Heart left ventricle (tissue), 16 donors: ENCODE data around the gene RUNX2. TPM values are rescaled to one million over a fixed set of nuclear protein-coding genes. Genes with fewer than 3 reads are reported as not detected.
A peak's percentile ranks its signal among the peaks of the same experiment; 100 is the strongest.

Experiments used
- ATAC-seq, 4 donors: fragments of 200-7000 bp; cut with Tn5 transposase; one replicate each; pipeline ENCODE4 v1.9.1; 2020 to 2022; ENCODE audit warnings: moderate library complexity in 4 of 4, mild to moderate bottlenecking in 3 of 4, moderate number of reproducible peaks in 1 of 4
- DNase-seq, 5 donors: peaks; one replicate each; pipeline ENCODE4 v3.0.0-alpha.2; 2020
- H3K27ac ChIP-seq, 12 donors: fragments of 200-600 bp; sonication (generic) in 4 of 12; one replicate each; pipeline versions ENCODE4 v1.5.0 to v1.8.0; 2016 to 2022; ENCODE audit warnings: mild to moderate bottlenecking in 2 of 12
- H3K27me3 ChIP-seq, 9 donors: fragments of 200-600 bp; sonication (generic) in 2 of 9; one replicate each; pipeline versions ENCODE4 v1.5.1 to v1.8.0; 2016 to 2022; ENCODE audit warnings: mild to moderate bottlenecking in 3 of 9
- H3K36me3 ChIP-seq, 9 donors: fragments of 200-600 bp; sonication (generic) in 2 of 9; one replicate each; pipeline versions ENCODE4 v1.5.0 to v1.8.0; 2018 to 2022; ENCODE audit warnings: mild to moderate bottlenecking in 2 of 9
- H3K4me1 ChIP-seq, 12 donors: fragments of 200-600 bp; sonication (generic) in 4 of 12; one replicate each; pipeline versions ENCODE4 v1.5.0 to v1.8.0; 2016 to 2022; ENCODE audit warnings: mild to moderate bottlenecking in 3 of 12
- H3K4me3 ChIP-seq, 12 donors: fragments of 200-600 bp; sonication (generic) in 4 of 12; one replicate each; pipeline versions ENCODE4 v1.5.0 to v1.8.0; 2017 to 2022; ENCODE audit warnings: mild to moderate bottlenecking in 9 of 12, moderate library complexity in 4 of 12
- H3K9me3 ChIP-seq, 12 donors: fragments of 200-600 bp; sonication (generic) in 4 of 12; one replicate each; pipeline versions ENCODE4 v1.5.0 to v1.8.0; 2016 to 2022; ENCODE audit warnings: mild to moderate bottlenecking in 1 of 12
- POLR2A ChIP-seq, 2 donors: fragments of 450-650 bp; IDR thresholded peaks; one replicate each; pipeline ENCODE4 v1.6.1; 2017; ENCODE audit warnings: antibody characterized with exemption in 2 of 2, mild to moderate bottlenecking in 2 of 2, moderate library complexity in 2 of 2
- WGBS, 4 donors: extraction: QIAGEN DNeasy Blood & Tissue Kit in 2 of 4; methylation state at CpG; one replicate each; pipeline versions ENCODE4 v1.1.5 to v1.1.7; 2013 to 2018; 5-methylcytosine and 5-hydroxymethylcytosine counted together
- intact Hi-C, 10 donors: fragments of 100-400 bp; cut with DNase I; formaldehyde crosslinking; loops; one replicate each; pipeline versions ENCODE4 v1.11.1 to v1.14.2; 2022
- polyA plus RNA-seq, 2 donors: library from polyadenylated mRNA; stranded (reverse); fragments of 200-250 nt; gene quantifications; one replicate each; pipeline ENCODE4 v1.2.3, GENCODE V29; 2013
- total RNA-seq, 9 donors: library from RNA; depleted of rRNA in 2 of 9; stranded (reverse); fragments of >200 nt in 2 of 9; fragmentation: NEBNext Ultra II Directional in 3 of 9; extraction: Animal tissue kit (Norgen Biotek cat#: 25700) in 3 of 9; gene quantifications; one replicate each; pipeline versions ENCODE4 v1.1.0 to v1.2.4, GENCODE V29; 2016 to 2023
- TF ChIP-seq, protein P1 (sequence below), 12 donors: fragments of 200-600 bp; sonication (generic) in 4 of 12; IDR thresholded peaks; one replicate each; pipeline versions ENCODE4 v1.5.0 to v1.8.0; 2018 to 2022; ENCODE audit warnings: antibody characterized with exemption in 12 of 12, mild to moderate bottlenecking in 5 of 12
- donor health status: ischemic (EF 13 %, LVEDD 7.1; RV severe dilation, severe dysfunction).
- donor health status: healthy with polysubstance abuse.
- donor health status: DM: no; HTN: yes; CAD: no.
- donor health status: DM: no; HTN: no; CAD: no.
- donor health status: ischemic (EF 25% LVEDD 6.9; RV normal size, moderate dysfunction).
- donor health status: ischemic (EF 25% LVEDD 5.7; RV mildly dilated, moderate dysfunction).
- donor health status: healthy.
- donor health status: DM: yes; HTN: yes; CAD: no.
- donor health status: ischemic (EF 35%, LVEDD 5.7; RV mildly dilated, moderate dysfunction).
- donor health status: nonischemic (EF 11% LVEDD 7.7; RV severe dilation, severe dysfunction).
- donor health status: DM: yes; HTN: yes; CAD: no.
- donor health status: PGD.
- donor health status: ischemic (EF 29% LVEDD 5.4; RV normal size, mild dysfunction).
- donor health status: nonischemic (EF 23%, LVEDD 6.1; RV moderate dilation, normal function).

Gene RUNX2
- total and polyA plus RNA-seq, 11 donors = 0.37 to 3.1 (median 2.0) TPM

DNA sequence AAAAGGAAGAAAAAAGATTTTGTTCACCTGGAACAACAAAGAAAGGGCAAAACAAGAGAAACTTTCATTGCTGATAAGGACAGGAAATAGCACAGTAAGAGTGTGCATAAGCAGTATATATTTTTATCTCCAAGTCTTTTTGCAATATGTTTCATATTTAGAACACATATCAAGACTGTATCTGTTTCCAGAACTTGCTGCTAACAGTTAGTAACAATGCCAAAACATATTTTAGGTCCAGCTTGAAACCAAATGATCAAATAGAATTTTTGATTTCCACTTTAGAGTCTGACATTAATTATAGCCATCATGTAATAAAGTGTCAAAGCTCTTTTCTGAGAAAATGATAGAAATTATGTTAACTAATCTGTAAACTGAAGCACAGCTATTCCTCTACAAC, 193.1 kb downstream of the RUNX2 start:
- intact Hi-C loops = no loop called here
- no peaks in the 10 kb centered on the region for H3K9me3 ChIP-seq
- H3K27ac ChIP-seq = no peak overlapping the region
- no peak for TF ChIP-seq POLR2A (IDR thresholded peaks at IDR 0.05)
- TF ChIP-seq, protein P1, sequence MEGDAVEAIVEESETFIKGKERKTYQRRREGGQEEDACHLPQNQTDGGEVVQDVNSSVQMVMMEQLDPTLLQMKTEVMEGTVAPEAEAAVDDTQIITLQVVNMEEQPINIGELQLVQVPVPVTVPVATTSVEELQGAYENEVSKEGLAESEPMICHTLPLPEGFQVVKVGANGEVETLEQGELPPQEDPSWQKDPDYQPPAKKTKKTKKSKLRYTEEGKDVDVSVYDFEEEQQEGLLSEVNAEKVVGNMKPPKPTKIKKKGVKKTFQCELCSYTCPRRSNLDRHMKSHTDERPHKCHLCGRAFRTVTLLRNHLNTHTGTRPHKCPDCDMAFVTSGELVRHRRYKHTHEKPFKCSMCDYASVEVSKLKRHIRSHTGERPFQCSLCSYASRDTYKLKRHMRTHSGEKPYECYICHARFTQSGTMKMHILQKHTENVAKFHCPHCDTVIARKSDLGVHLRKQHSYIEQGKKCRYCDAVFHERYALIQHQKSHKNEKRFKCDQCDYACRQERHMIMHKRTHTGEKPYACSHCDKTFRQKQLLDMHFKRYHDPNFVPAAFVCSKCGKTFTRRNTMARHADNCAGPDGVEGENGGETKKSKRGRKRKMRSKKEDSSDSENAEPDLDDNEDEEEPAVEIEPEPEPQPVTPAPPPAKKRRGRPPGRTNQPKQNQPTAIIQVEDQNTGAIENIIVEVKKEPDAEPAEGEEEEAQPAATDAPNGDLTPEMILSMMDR (IDR thresholded peaks at IDR 0.05) = no peak
- H3K4me3 ChIP-seq = no peak overlapping the region
- no peak for ATAC-seq
- no peaks in the 10 kb centered on the region for H3K27me3 ChIP-seq
- H3K4me1 ChIP-seq = no peaks in the 10 kb centered on the region
- H3K36me3 ChIP-seq = no peaks in the 10 kb centered on the region
- DNase-seq = no peak

DNA sequence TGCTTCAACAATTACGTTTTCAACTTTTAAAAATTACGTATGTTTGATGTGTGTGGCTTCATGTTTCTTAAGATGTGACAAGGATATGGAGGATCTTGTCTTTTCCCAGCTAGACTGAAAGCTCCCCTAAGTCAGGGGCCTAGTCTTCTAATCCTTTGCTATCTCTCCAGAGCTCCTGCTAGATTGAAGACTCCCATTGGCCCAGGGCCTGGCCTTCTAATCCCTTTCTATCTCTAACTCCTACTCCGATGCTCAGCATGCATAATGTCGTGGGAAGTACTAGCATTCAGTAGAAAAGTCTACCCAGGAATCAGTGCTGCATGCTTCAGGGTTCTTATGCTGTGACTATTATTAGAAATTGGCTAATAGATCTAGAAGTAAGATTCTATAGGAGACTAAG, 194.4 kb downstream of the RUNX2 start:
- no peak for TF ChIP-seq POLR2A (IDR thresholded peaks at IDR 0.05)
- TF ChIP-seq, protein P1 (IDR thresholded peaks at IDR 0.05) = no peak
- DNase-seq (no peak), ATAC-seq (no peak)
- no peaks in the 10 kb centered on the region for H3K9me3 ChIP-seq
- no peaks in the 10 kb centered on the region for H3K36me3 ChIP-seq
- WGBS, 4 donors = 87 to 94% (median 89%) methylated on average over 4 of the region's 4 CpGs
- no peak overlapping the region for H3K27ac ChIP-seq
- H3K27me3 ChIP-seq = no peaks in the 10 kb centered on the region
- no peak overlapping the region for H3K4me3 ChIP-seq
- intact Hi-C loops = no loop called here
- no peaks in the 10 kb centered on the region for H3K4me1 ChIP-seq

DNA sequence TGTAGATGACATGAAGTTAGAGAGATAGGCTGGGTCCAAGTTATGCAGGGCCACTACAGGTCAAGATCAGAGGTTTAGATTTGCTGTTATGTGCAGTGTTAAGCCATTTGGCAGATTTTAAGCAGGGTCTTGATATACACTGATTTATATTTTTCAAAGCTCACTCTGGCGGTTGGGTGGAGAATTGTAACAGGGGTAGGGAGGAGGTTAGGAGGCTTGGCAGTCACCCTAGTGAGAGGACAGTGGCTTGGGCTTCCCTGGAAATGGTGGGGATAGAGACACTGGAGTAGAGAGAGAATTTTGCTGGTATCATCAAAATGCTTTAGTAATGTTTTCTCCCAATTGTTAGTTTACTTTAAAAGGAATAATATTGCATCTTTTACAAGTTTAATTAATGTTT, 199.1 kb downstream of the RUNX2 start:
- DNase-seq (no peak), ATAC-seq (no peak)
- Histone ChIP-seq H3K36me3 (no peaks in the 10 kb centered on the region), H3K9me3 (no peaks in the 10 kb centered on the region), H3K4me1 (peaks cover 0 to under 1% (median 0%) of the 10 kb centered on the region in 12 donors), H3K27ac (no peak overlapping the region), H3K27me3 (no peaks in the 10 kb centered on the region), H3K4me3 (no peak overlapping the region)
- no peak for TF ChIP-seq POLR2A (IDR thresholded peaks at IDR 0.05)
- TF ChIP-seq, protein P1 (IDR thresholded peaks at IDR 0.05) = no peak
- WGBS, 4 donors = 74 to 92% (median 85%) methylated on average over 1 of the region's 1 CpG
- intact Hi-C loops = loop anchor here in 1 of 10 donors (5.0 kb wide), 1 partner anchor 790 kb away; no protein-coding TSS in a partner anchor

DNA sequence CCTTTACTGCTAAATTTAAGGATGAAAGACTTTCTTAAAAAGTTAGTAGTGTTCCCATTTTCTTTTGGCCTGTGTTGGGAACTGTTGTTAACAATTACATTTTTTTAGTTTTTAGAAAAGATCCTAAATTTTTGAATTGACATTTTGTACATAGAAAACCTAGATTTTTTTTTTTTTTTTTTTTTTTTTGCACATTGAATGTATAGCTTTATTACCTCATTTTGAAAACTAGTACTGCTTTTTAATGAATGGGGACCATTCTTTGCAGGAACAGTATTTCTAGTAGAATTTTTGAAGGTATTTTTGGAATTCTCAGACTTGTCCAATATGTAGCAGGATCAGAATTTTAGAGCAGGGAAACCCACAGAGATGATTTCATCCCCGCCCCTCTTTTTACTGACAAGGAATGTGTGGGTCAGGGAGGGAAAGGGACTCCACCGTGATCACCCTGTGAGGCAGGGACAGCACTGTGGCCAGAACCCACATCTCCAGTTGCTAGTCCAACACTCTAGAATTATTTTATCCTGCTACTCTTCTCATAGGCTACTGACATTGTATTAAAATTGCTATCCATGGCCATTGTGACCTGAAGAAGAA, 204.0 kb downstream of the RUNX2 start:
- ATAC-seq (no peak), DNase-seq (no peak)
- intact Hi-C loops = no loop called here
- Histone ChIP-seq H3K4me3 (no peak overlapping the region), H3K36me3 (no peaks in the 10 kb centered on the region), H3K9me3 (no peaks in the 10 kb centered on the region), H3K27me3 (no peaks in the 10 kb centered on the region), H3K4me1 (peaks cover 0 to 7% (median 0%) of the 10 kb centered on the region in 12 donors), H3K27ac (peak overlapping the region in 4 of 12 donors; percentile 16 to 46 (median 34))
- 84 to 92% (median 87%) methylated on average over 2 of the region's 2 CpGs for WGBS, 4 donors
- TF ChIP-seq, protein P1 (IDR thresholded peaks at IDR 0.05) = no peak
- TF ChIP-seq POLR2A (IDR thresholded peaks at IDR 0.05) = no peak
